ENCODE results near the gene NR5A2. TPM values are rescaled to one million over a fixed set of nuclear protein-coding genes. Genes with fewer than 3 reads are reported as not detected.
"Not testable (repeated sequence)": the region's sequence is repeated elsewhere in the genome, so short reads cannot be mapped to it uniquely, and the experiment has no call there.

NR5A2 gene
- total RNA-seq, 1 donor from 2014 or later: not detected

- H4K20me1 ChIP-seq (ENCODE audit: low read depth): no peaks in the 10 kb centered on the region
- Mint-ChIP-seq H3K36me3 (peaks cover 3% of the 10 kb centered on the region), H3K27me3 (ENCODE audit: insufficient read depth, low read depth) (peaks cover 6% of the 10 kb centered on the region), H3K9me3 (peaks cover 14% of the 10 kb centered on the region), H3K4me1 (peaks cover 8% of the 10 kb centered on the region), H3K27ac (no peak overlapping the region), H3K4me3 (no peak overlapping the region)
- H3K9ac ChIP-seq: no peak overlapping the region
- H3K27ac ChIP-seq: no peak overlapping the region
- TF ChIP-seq EZH2 (IDR thresholded peaks at IDR 0.05) (no peak), EZH2phosphoT487 (IDR thresholded peaks at IDR 0.05) (no peak), CTCF (IDR thresholded peaks at IDR 0.05) (no peak)
- no peaks in the 10 kb centered on the region for H3K79me2 ChIP-seq (ENCODE audit: low read depth)
- H3K27me3 ChIP-seq: no peaks in the 10 kb centered on the region
- H3K36me3 ChIP-seq: no peaks in the 10 kb centered on the region
- no peak overlapping the region for H3K4me2 ChIP-seq
- no peak for DNase-seq (ENCODE audit: low spot score)
- H2AFZ ChIP-seq (replicated peaks): no peak overlapping the region
- no peaks in the 10 kb centered on the region for H3F3A ChIP-seq (ENCODE audit: low read depth)
- no peak overlapping the region for H3K4me3 ChIP-seq
- H3K9me3 ChIP-seq (ENCODE audit: low read depth): no peaks in the 10 kb centered on the region
- H3K4me1 ChIP-seq: no peaks in the 10 kb centered on the region
These were observed 156.7 kb downstream of the NR5A2 start for GRCh38 chr1:200184196-200184595.

DNA sequence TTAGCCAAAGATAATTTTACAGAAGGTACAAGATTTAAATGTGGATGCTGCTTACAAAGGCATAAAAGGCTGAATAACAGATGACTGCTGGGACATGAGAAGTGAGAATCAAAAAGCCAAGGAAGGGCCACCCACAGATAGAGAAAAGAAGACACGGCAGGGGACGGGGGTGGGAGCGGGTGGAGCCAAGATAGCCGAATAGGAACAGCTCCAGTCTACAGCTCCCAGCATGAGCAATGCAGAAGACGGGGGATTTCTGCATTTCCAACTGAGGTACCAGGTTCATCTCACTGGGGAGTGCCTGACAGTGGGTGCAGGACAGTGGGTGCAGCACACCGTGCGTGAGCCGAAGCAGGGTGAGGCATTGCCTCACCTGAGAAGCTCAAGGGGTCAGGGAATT, 157.7 kb downstream of the NR5A2 start:
- H3K27me3 Mint-ChIP-seq (ENCODE audit: insufficient read depth, low read depth); H3K27me3 ChIP-seq; H2AFZ ChIP-seq (replicated peaks); H3K4me1 Mint-ChIP-seq; H3K9me3 ChIP-seq (ENCODE audit: low read depth); H3K9ac ChIP-seq; H3K36me3 Mint-ChIP-seq; DNase-seq (ENCODE audit: low spot score); H4K20me1 ChIP-seq (ENCODE audit: low read depth); H3F3A ChIP-seq (ENCODE audit: low read depth); H3K79me2 ChIP-seq (ENCODE audit: low read depth); H3K4me2 ChIP-seq; H3K4me1 ChIP-seq; H3K36me3 ChIP-seq; H3K27ac Mint-ChIP-seq; H3K4me3 ChIP-seq; H3K4me3 Mint-ChIP-seq; H3K27ac ChIP-seq: not testable (repeated sequence)
- H3K9me3 Mint-ChIP-seq: peaks cover 14% of the 10 kb centered on the region

DNA sequence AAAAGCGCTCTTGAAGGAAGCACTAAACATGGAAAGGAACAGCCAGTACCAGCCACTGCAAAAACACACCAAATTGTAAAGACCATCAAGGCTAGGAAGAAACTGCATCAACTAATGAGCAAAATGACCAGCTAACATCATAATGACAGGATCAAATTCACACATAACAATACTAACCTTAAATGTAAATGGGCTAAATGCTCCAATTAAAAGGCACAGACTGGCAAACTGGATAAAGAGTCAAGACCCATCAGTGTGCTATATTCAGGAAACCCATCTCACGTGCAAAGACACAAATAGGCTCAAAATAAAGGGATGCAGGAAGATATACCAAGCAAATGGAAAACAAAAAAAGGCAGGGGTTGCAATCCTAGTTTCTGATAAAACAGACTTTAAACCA, 159.8 kb downstream of the NR5A2 start:
- H3K4me1 Mint-ChIP-seq; H4K20me1 ChIP-seq (ENCODE audit: low read depth); H3K4me2 ChIP-seq; H3K36me3 Mint-ChIP-seq; H3K4me1 ChIP-seq; H3K36me3 ChIP-seq; H3K79me2 ChIP-seq (ENCODE audit: low read depth); H3K9me3 ChIP-seq (ENCODE audit: low read depth); H3K4me3 Mint-ChIP-seq; H2AFZ ChIP-seq (replicated peaks); H3F3A ChIP-seq (ENCODE audit: low read depth); H3K27ac Mint-ChIP-seq; H3K4me3 ChIP-seq; H3K27ac ChIP-seq; H3K27me3 ChIP-seq; H3K27me3 Mint-ChIP-seq (ENCODE audit: insufficient read depth, low read depth); H3K9ac ChIP-seq; DNase-seq (ENCODE audit: low spot score): not testable (repeated sequence)
- peaks cover 14% of the 10 kb centered on the region for H3K9me3 Mint-ChIP-seq

DNA sequence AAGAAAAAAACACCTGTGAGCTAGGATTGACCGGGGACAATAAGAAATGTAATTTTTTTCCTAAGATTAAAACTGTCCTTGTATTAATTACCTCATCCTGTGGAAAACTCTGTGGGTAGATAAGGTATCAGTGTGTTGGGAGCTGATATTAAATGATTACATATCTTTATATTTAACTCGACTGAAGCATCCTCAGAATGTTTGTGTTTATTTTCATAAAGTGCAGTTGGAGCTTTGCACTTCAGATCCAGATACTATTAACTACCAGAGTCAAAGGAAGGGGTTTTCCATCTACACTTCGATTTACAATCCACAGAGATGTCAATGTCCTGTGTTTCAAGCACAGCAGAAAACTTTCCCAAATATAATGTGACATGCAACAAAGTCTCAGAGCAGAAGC, 164.5 kb downstream of the NR5A2 start:
- Mint-ChIP-seq H3K4me1 (no peaks in the 10 kb centered on the region), H3K36me3 (no peaks in the 10 kb centered on the region)

More for the DNA sequence above, 164.5 kb downstream of the NR5A2 start:
- no peak overlapping the region for H3K27ac ChIP-seq
- H3K4me3 ChIP-seq: no peak overlapping the region
- Mint-ChIP-seq H3K27ac (no peak overlapping the region), H3K9me3 (peaks cover 5% of the 10 kb centered on the region), H3K4me3 (no peak overlapping the region), H3K27me3 (ENCODE audit: insufficient read depth, low read depth) (no peaks in the 10 kb centered on the region)
- no peak overlapping the region for H3K9ac ChIP-seq
- no peaks in the 10 kb centered on the region for H3F3A ChIP-seq (ENCODE audit: low read depth)
- H3K4me2 ChIP-seq: no peak overlapping the region
- no peaks in the 10 kb centered on the region for H3K4me1 ChIP-seq
- no peaks in the 10 kb centered on the region for H3K79me2 ChIP-seq (ENCODE audit: low read depth)
- no peak overlapping the region for H2AFZ ChIP-seq (replicated peaks)
- H3K9me3 ChIP-seq (ENCODE audit: low read depth): no peaks in the 10 kb centered on the region
- H3K36me3 ChIP-seq: no peaks in the 10 kb centered on the region
- H4K20me1 ChIP-seq (ENCODE audit: low read depth): no peaks in the 10 kb centered on the region
- H3K27me3 ChIP-seq: no peaks in the 10 kb centered on the region
- TF ChIP-seq EZH2 (IDR thresholded peaks at IDR 0.05) (no peak), CTCF (IDR thresholded peaks at IDR 0.05) (no peak), EZH2phosphoT487 (IDR thresholded peaks at IDR 0.05) (no peak)
- no peak for DNase-seq (ENCODE audit: low spot score)

All from neural progenitor cell (in vitro differentiated cells).